B cell (primary cell): Measurements from ENCODE around the gene SLC25A21. TPM values are rescaled to one million over a fixed set of nuclear protein-coding genes. Genes with fewer than 3 reads are reported as not detected.

Experiments used
- ATAC-seq: fragments of 200-7000 bp; cut with Tn5 transposase; one replicate; pipeline ENCODE4 v1.10.0; 2021; ENCODE audit warnings: low read depth, mild to moderate bottlenecking, moderate number of reproducible peaks, moderate library complexity
- CTCF ChIA-PET: fragments of 350-600 bp; sonication (Branson Sonifier 250); formaldehyde crosslinking; loops from one replicate; lab custom pipeline; 2021; ENCODE audit warnings: antibody characterized with exemption, inconsistent platforms; lab: Charles Lee
- POLR2A ChIA-PET: fragments of 350-600 bp; sonication (Branson Sonifier 250); formaldehyde crosslinking; loops from one replicate; lab custom pipeline; 2021; ENCODE audit warnings: antibody characterized with exemption; lab: Charles Lee
- DNase-seq: peaks from one replicate; pipeline ENCODE4 v3.0.0; 2013
- H2AFZ ChIP-seq: 2 replicates; pipeline ENCODE4 v1.6.1; 2012; ENCODE audit warnings: mild to moderate bottlenecking, low read depth, low read length; ENCODE audit not compliant: insufficient read depth, poor library complexity, severe bottlenecking
- H3K27ac ChIP-seq, 2 donors: 1 replicate in 1 of 2; 2 replicates in 1 of 2; pipeline ENCODE4 v1.5.1; 2012 to 2013; ENCODE audit warnings: low read length in 2 of 2, mild to moderate bottlenecking in 2 of 2, moderate library complexity in 1 of 2
- H3K27me3 ChIP-seq, 4 experiments: fragments of 200-600 bp in 1 of 4; sonication (generic) in 1 of 4; replicated peaks in 1 of 4; 1 replicate in 2 of 4; 2 replicates in 2 of 4; pipeline versions ENCODE4 v1.6.1 to v1.7.0; 2013 to 2016; ENCODE audit warnings: low read length in 3 of 4, mild to moderate bottlenecking in 2 of 4, mixed read lengths in 1 of 4, moderate library complexity in 1 of 4; ENCODE audit not compliant: insufficient read depth in 4 of 4, control insufficient read depth in 3 of 4; ENCODE audit errors: control extremely low read depth in 1 of 4
- H3K36me3 ChIP-seq, 2 experiments: replicated peaks in 1 of 2; 1 replicate in 1 of 2; 2 replicates in 1 of 2; pipeline versions ENCODE4 v1.6.1 to v1.7.1; 2013; ENCODE audit warnings: low read length in 1 of 2; ENCODE audit not compliant: insufficient read depth in 2 of 2, control insufficient read depth in 1 of 2; ENCODE audit errors: control extremely low read depth in 1 of 2, extremely low read depth in 1 of 2
- H3K4me1 ChIP-seq, 2 donors: fragments of 200-600 bp in 1 of 2; sonication (generic) in 1 of 2; 1 replicate in 1 of 2; 2 replicates in 1 of 2; pipeline versions ENCODE4 v1.5.1 to v1.6.1; 2013 to 2017; ENCODE audit warnings: low read length in 2 of 2; ENCODE audit not compliant: control insufficient read depth in 2 of 2, insufficient read depth in 2 of 2
- H3K4me2 ChIP-seq: replicated peaks from 2 replicates; pipeline ENCODE3; 2012; ENCODE audit warnings: mild to moderate bottlenecking, low read depth, low read length; ENCODE audit not compliant: poor library complexity, severe bottlenecking
- H3K4me3 ChIP-seq, 5 experiments: fragments of 200-600 bp in 1 of 5; sonication (generic) in 1 of 5; 1 replicate in 3 of 5; 2 replicates in 2 of 5; pipeline versions ENCODE4 v1.5.1 to v1.7.0; 2011 to 2016; ENCODE audit warnings: low read length in 4 of 5, mild to moderate bottlenecking in 4 of 5, low read depth in 2 of 5, control low read depth in 1 of 5, moderate library complexity in 1 of 5; ENCODE audit not compliant: insufficient read depth in 1 of 5; ENCODE audit errors: control extremely low read depth in 1 of 5, extremely low read depth in 1 of 5
- H3K79me2 ChIP-seq: fragments of 200-600 bp; sonication (generic); one replicate; pipeline ENCODE4 v1.6.0; 2016; ENCODE audit warnings: low read length; ENCODE audit not compliant: control insufficient read depth, insufficient read depth
- H3K9ac ChIP-seq: fragments of 200-600 bp; sonication (generic); 2 replicates; pipeline ENCODE4 v1.6.1; 2017; ENCODE audit warnings: mild to moderate bottlenecking, low read length, moderate library complexity
- H3K9me3 ChIP-seq, 3 donors: one replicate each; pipeline versions ENCODE4 v1.6.1 to v1.7.1; 2013; ENCODE audit warnings: low read length in 2 of 3; ENCODE audit not compliant: control insufficient read depth in 2 of 3, insufficient read depth in 1 of 3; ENCODE audit errors: control extremely low read depth in 1 of 3
- H4K20me1 ChIP-seq: 2 replicates; pipeline ENCODE4 v1.6.0; 2012; ENCODE audit warnings: mild to moderate bottlenecking, low read length; ENCODE audit not compliant: insufficient read depth, control insufficient read depth, poor library complexity, severe bottlenecking
- H3K27ac Mint-ChIP-seq: one replicate; pipeline ENCODE4 v1.8.0; 2021; ENCODE audit warnings: mixed read lengths
- H3K27me3 Mint-ChIP-seq: one replicate; pipeline ENCODE4 v1.8.0; 2021; ENCODE audit warnings: mixed read lengths
- H3K4me1 Mint-ChIP-seq: one replicate; pipeline ENCODE4 v1.8.0; 2021; ENCODE audit warnings: mixed read lengths
- H3K4me3 Mint-ChIP-seq: one replicate; pipeline ENCODE4 v1.8.0; 2021; ENCODE audit warnings: mixed read lengths
- H3K9me3 Mint-ChIP-seq: one replicate; pipeline ENCODE4 v1.8.0; 2022; ENCODE audit warnings: mixed read lengths; ENCODE audit not compliant: insufficient read depth
- EZH2 ChIP-seq: IDR thresholded peaks from 2 replicates; pipeline ENCODE4 v1.6.1; 2012; ENCODE audit warnings: borderline replicate concordance, low read depth, mild to moderate bottlenecking, moderate library complexity, low read length; ENCODE audit not compliant: insufficient read depth, poor library complexity, severe bottlenecking
- WGBS: methylation state at CpG from one replicate; pipeline ENCODE4 v1.1.5; 2013; ENCODE audit warnings: missing lambda C conversion rate; ENCODE audit not compliant: insufficient coverage; 5-methylcytosine and 5-hydroxymethylcytosine counted together
- intact Hi-C: fragments of 100-400 bp; cut with micrococcal nuclease; formaldehyde crosslinking; loops from one replicate; pipeline ENCODE4 v1.10.0; 2022
- polyA plus RNA-seq: library from polyadenylated mRNA; depleted of rRNA; stranded (reverse); fragments of >200 nt; gene quantifications from 2 replicates; pipeline ENCODE4 v1.2.3, GENCODE V29; 2012
- total RNA-seq, 2 donors: library from RNA; stranded (reverse); fragments of 120-200 nt in 1 of 2; gene quantifications; 1 replicate in 1 of 2; 2 replicates in 1 of 2; pipeline versions ENCODE4 v1.2.3 to v1.2.4, GENCODE V29; 2013 to 2022
- TF ChIP-seq, protein P1 (sequence below): fragments of 200-600 bp; IDR thresholded peaks from one replicate; pipeline ENCODE4 v1.8.0; 2022; ENCODE audit warnings: antibody characterized with exemption, mild to moderate bottlenecking

Gene SLC25A21
- total and polyA plus RNA-seq, 2 donors (not counting 1 experiment from before 2014, with no cell fraction given), result not detected

GRCh38 chr14:36717363-36717762 lies 455.0 kb downstream of the SLC25A21 start:
- Mint-ChIP-seq H3K27ac (no peak overlapping the region), H3K9me3 (no peaks in the 10 kb centered on the region), H3K27me3 (no peaks in the 10 kb centered on the region), H3K4me3 (no peak overlapping the region), H3K4me1 (no peaks in the 10 kb centered on the region)
- H3K4me3 ChIP-seq, result no peak overlapping the region
- no peaks in the 10 kb centered on the region for H3K27me3 ChIP-seq
- intact Hi-C loops, result no loop called here
- no peaks in the 10 kb centered on the region for H3K79me2 ChIP-seq
- H3K4me1 ChIP-seq, result no peaks in the 10 kb centered on the region
- H3K9ac ChIP-seq, result no peak overlapping the region
- no peak overlapping the region for H3K27ac ChIP-seq
- H2AFZ ChIP-seq, result no peak overlapping the region
- ChIA-PET POLR2A (no interaction called here), CTCF (no interaction called here)
- DNase-seq (no peak), ATAC-seq (no peak)
- H3K36me3 ChIP-seq, result no peaks in the 10 kb centered on the region
- WGBS, result 80% methylated on average over 2 of the region's 5 CpGs
- TF ChIP-seq, protein P1, sequence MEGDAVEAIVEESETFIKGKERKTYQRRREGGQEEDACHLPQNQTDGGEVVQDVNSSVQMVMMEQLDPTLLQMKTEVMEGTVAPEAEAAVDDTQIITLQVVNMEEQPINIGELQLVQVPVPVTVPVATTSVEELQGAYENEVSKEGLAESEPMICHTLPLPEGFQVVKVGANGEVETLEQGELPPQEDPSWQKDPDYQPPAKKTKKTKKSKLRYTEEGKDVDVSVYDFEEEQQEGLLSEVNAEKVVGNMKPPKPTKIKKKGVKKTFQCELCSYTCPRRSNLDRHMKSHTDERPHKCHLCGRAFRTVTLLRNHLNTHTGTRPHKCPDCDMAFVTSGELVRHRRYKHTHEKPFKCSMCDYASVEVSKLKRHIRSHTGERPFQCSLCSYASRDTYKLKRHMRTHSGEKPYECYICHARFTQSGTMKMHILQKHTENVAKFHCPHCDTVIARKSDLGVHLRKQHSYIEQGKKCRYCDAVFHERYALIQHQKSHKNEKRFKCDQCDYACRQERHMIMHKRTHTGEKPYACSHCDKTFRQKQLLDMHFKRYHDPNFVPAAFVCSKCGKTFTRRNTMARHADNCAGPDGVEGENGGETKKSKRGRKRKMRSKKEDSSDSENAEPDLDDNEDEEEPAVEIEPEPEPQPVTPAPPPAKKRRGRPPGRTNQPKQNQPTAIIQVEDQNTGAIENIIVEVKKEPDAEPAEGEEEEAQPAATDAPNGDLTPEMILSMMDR, result no peak
- TF ChIP-seq EZH2, result no peak
- no peaks in the 10 kb centered on the region for H4K20me1 ChIP-seq
- no peak overlapping the region for H3K4me2 ChIP-seq
- H3K9me3 ChIP-seq, result no peaks in the 10 kb centered on the region

- H3K4me3 Mint-ChIP-seq, result no peak overlapping the region
- no peaks in the 10 kb centered on the region for H3K9me3 Mint-ChIP-seq
- Histone ChIP-seq H2AFZ (no peak overlapping the region), H3K4me2 (no peak overlapping the region), H4K20me1 (no peaks in the 10 kb centered on the region), H3K27ac (no peak overlapping the region), H3K9ac (no peak overlapping the region), H3K27me3 (no peaks in the 10 kb centered on the region), H3K4me1 (no peaks in the 10 kb centered on the region), H3K4me3 (no peak overlapping the region), H3K9me3 (no peaks in the 10 kb centered on the region), H3K36me3 (no peaks in the 10 kb centered on the region), H3K79me2 (no peaks in the 10 kb centered on the region)
- TF ChIP-seq, protein P1, result no peak
- TF ChIP-seq EZH2, result no peak
- intact Hi-C loops, result no loop called here
- H3K27ac Mint-ChIP-seq, result no peak overlapping the region
- POLR2A ChIA-PET, result no interaction called here
- ATAC-seq (no peak), DNase-seq (no peak)
- H3K27me3 Mint-ChIP-seq, result no peaks in the 10 kb centered on the region
- no peaks in the 10 kb centered on the region for H3K4me1 Mint-ChIP-seq
- WGBS, result 79% methylated on average over 7 of the region's 7 CpGs
- CTCF ChIA-PET, result no interaction called here
These were observed 455.7 kb downstream of the SLC25A21 start for GRCh38 chr14:36716614-36717184.
